GM12873 (cell line): ENCODE measurements around the gene PAQR8.

ENCODE experiments used
- CTCF ChIP-seq: IDR thresholded peaks from 2 replicates; pipeline ENCODE4 v1.5.1; 2012; ENCODE audit warnings: low read depth, mild to moderate bottlenecking, moderate library complexity, low read length, control low read depth; ENCODE audit not compliant: insufficient read depth; ENCODE audit errors: missing control alignments

PAQR8 gene

GRCh38 chr6:52403086-52403485 is 41.1 kb downstream of the PAQR8 start:
- no peak for TF ChIP-seq CTCF

GRCh38 chr6:52403627-52404026 is 41.7 kb downstream of the PAQR8 start:
- no peak for TF ChIP-seq CTCF

GRCh38 chr6:52405243-52405642 is 43.3 kb downstream of the PAQR8 start:
- no peak for TF ChIP-seq CTCF

- TF ChIP-seq CTCF, result peak; percentile 68
Observed at GRCh38 chr6:52407467-52407866, 45.5 kb downstream of the PAQR8 start.

GRCh38 chr6:52409499-52409898 is 47.5 kb downstream of the PAQR8 start:
- no peak for TF ChIP-seq CTCF

GRCh38 chr6:52410979-52411378 is 49.0 kb downstream of the PAQR8 start:
- no peak for TF ChIP-seq CTCF

- no peak for TF ChIP-seq CTCF
Observed at GRCh38 chr6:52411911-52412310, 50.0 kb downstream of the PAQR8 start.
